Liver (tissue), 9 donors: Measurements from ENCODE around the gene APBA1. TPM values are rescaled to one million over a fixed set of nuclear protein-coding genes. Genes with fewer than 3 reads are reported as not detected.

Experiments
- DNase-seq: peaks from one replicate; pipeline ENCODE4 v3.0.0-alpha.2; 2017; ENCODE audit warnings: low spot score
- H3K27ac ChIP-seq, 2 donors: one replicate each; pipeline ENCODE4 v1.7.0; 2013; ENCODE audit warnings: inconsistent platforms in 2 of 2, low read length in 2 of 2, control low read depth in 1 of 2, low read depth in 1 of 2, mild to moderate bottlenecking in 1 of 2
- H3K27me3 ChIP-seq, 4 donors: one replicate each; pipeline versions ENCODE4 v1.6.1 to v1.7.0; 2013; ENCODE audit warnings: low read length in 3 of 4, inconsistent platforms in 1 of 4, mild to moderate bottlenecking in 1 of 4, moderate library complexity in 1 of 4; ENCODE audit not compliant: control insufficient read depth in 4 of 4, insufficient read depth in 4 of 4
- H3K36me3 ChIP-seq, 4 donors: one replicate each; pipeline versions ENCODE4 v1.6.1 to v1.7.0; 2013; ENCODE audit warnings: low read length in 3 of 4, mild to moderate bottlenecking in 3 of 4, low read depth in 1 of 4, moderate library complexity in 1 of 4; ENCODE audit not compliant: control insufficient read depth in 4 of 4, insufficient read depth in 3 of 4
- H3K4me1 ChIP-seq, 4 donors: one replicate each; pipeline versions ENCODE4 v1.6.1 to v1.7.0; 2013; ENCODE audit warnings: low read length in 3 of 4, mild to moderate bottlenecking in 3 of 4, moderate library complexity in 1 of 4; ENCODE audit not compliant: control insufficient read depth in 4 of 4, insufficient read depth in 4 of 4
- H3K4me3 ChIP-seq, 3 donors: one replicate each; pipeline versions ENCODE4 v1.6.1 to v1.7.0; 2013; ENCODE audit warnings: low read length in 3 of 3, control low read depth in 1 of 3, low read depth in 1 of 3, mild to moderate bottlenecking in 1 of 3
- H3K9ac ChIP-seq, 2 donors: one replicate each; pipeline ENCODE4 v1.7.0; 2013; ENCODE audit warnings: low read length in 2 of 2, mild to moderate bottlenecking in 2 of 2, moderate library complexity in 2 of 2, control low read depth in 1 of 2, low read depth in 1 of 2
- H3K9me3 ChIP-seq, 4 donors: one replicate each; pipeline versions ENCODE4 v1.6.1 to v1.7.0; 2013; ENCODE audit warnings: low read length in 3 of 4; ENCODE audit not compliant: control insufficient read depth in 4 of 4
- EGR1 ChIP-seq, 2 donors: IDR thresholded peaks; 2 replicates each; pipeline ENCODE4 v1.6.1; 2016 to 2018; ENCODE audit warnings: antibody characterized with exemption in 2 of 2, low read depth in 2 of 2
- FOXA1 ChIP-seq: IDR thresholded peaks from 2 replicates; pipeline ENCODE4 v1.6.1; 2016; ENCODE audit warnings: antibody characterized with exemption
- FOXA2 ChIP-seq: IDR thresholded peaks from 2 replicates; pipeline ENCODE4 v1.6.1; 2016; ENCODE audit warnings: antibody characterized with exemption
- GABPA ChIP-seq, 2 donors: IDR thresholded peaks in 1 of 2; conservative IDR thresholded peaks in 1 of 2; 2 replicates each; pipeline ENCODE4 v1.6.1; 2016; ENCODE audit warnings: antibody characterized with exemption in 2 of 2, mild to moderate bottlenecking in 1 of 2, moderate library complexity in 1 of 2
- HNF4A ChIP-seq, 2 donors: conservative IDR thresholded peaks; 2 replicates each; pipeline ENCODE4 v1.6.1; 2016; ENCODE audit warnings: antibody characterized with exemption in 2 of 2, mild to moderate bottlenecking in 2 of 2
- HNF4G ChIP-seq: IDR thresholded peaks from 2 replicates; pipeline ENCODE4 v1.6.1; 2016; ENCODE audit warnings: antibody characterized with exemption
- JUND ChIP-seq, 2 donors: IDR thresholded peaks; 2 replicates each; pipeline ENCODE4 v1.6.1; 2016; ENCODE audit warnings: antibody characterized with exemption in 2 of 2
- NR2F2 ChIP-seq: IDR thresholded peaks from 2 replicates; pipeline ENCODE4 v1.6.1; 2016; ENCODE audit warnings: antibody characterized with exemption
- RAD21 ChIP-seq, 2 donors: IDR thresholded peaks; 2 replicates each; pipeline ENCODE4 v1.6.1; 2016; ENCODE audit warnings: antibody characterized with exemption in 2 of 2, mild to moderate bottlenecking in 2 of 2
- RXRA ChIP-seq, 2 donors: IDR thresholded peaks; 2 replicates each; pipeline ENCODE4 v1.6.1; 2017 to 2018; ENCODE audit warnings: antibody characterized with exemption in 2 of 2, mild to moderate bottlenecking in 1 of 2
- SP1 ChIP-seq: IDR thresholded peaks from 2 replicates; pipeline ENCODE4 v1.6.1; 2018; ENCODE audit warnings: antibody characterized with exemption, mild to moderate bottlenecking
- TAF1 ChIP-seq: conservative IDR thresholded peaks from 2 replicates; pipeline ENCODE4 v1.6.1; 2016; ENCODE audit warnings: antibody characterized with exemption, mild to moderate bottlenecking
- YY1 ChIP-seq: IDR thresholded peaks from 2 replicates; pipeline ENCODE4 v1.6.1; 2016; ENCODE audit warnings: antibody characterized with exemption, mild to moderate bottlenecking
- whole genome bisulfite sequencing: extraction: QIAGEN DNeasy Blood & Tissue Kit; methylation state at CpG from one replicate; pipeline ENCODE4 v1.1.7; 2013; 5-methylcytosine and 5-hydroxymethylcytosine counted together
- polyA plus RNA-seq, 2 donors: library from polyadenylated mRNA; stranded (reverse) in 1 of 2; unstranded in 1 of 2; fragments of 200-250 nt in 1 of 2; fragments of >200 nt in 1 of 2; fragmentation: Nextera tagmentation in 1 of 2; extraction: Ambion mirVana in 1 of 2; gene quantifications; one replicate each; pipeline versions ENCODE4 v1.2.1 to v1.2.3, GENCODE V29; 2013 to 2015
- total RNA-seq, 2 donors: library from RNA; depleted of rRNA; stranded (reverse); fragments of >200 nt; gene quantifications; one replicate each; pipeline ENCODE4 v1.2.3, GENCODE V29; 2014
- TF ChIP-seq, protein P1 (sequence below): IDR thresholded peaks from 2 replicates; pipeline ENCODE4 v1.6.1; 2016; ENCODE audit warnings: antibody characterized with exemption
- TF ChIP-seq, protein P2 (sequence below): IDR thresholded peaks from 2 replicates; pipeline ENCODE4 v1.6.1; 2016; ENCODE audit warnings: antibody characterized with exemption
- TF ChIP-seq, protein P3 (sequence below): IDR thresholded peaks from 2 replicates; pipeline ENCODE4 v1.6.1; 2016; ENCODE audit warnings: antibody characterized with exemption
- TF ChIP-seq, protein P4 (sequence below): fragments of 150-350 bp; IDR thresholded peaks from 2 replicates; pipeline ENCODE4 v1.5.1; 2017; ENCODE audit warnings: improper control_type of control experiment, low read depth, low read length; ENCODE audit not compliant: missing input control
- TF ChIP-seq, protein P5 (sequence below): IDR thresholded peaks from 2 replicates; pipeline ENCODE4 v1.6.1; 2016; ENCODE audit warnings: antibody characterized with exemption, mild to moderate bottlenecking
- donor health status: healthy.
- donor health status: healthy.
- donor health status: healthy.
- donor health status: healthy.
- donor health status: healthy.

The APBA1 gene
- total and polyA plus RNA-seq, 4 donors: 2.8 to 19.0 (median 6.1) TPM

DNA sequence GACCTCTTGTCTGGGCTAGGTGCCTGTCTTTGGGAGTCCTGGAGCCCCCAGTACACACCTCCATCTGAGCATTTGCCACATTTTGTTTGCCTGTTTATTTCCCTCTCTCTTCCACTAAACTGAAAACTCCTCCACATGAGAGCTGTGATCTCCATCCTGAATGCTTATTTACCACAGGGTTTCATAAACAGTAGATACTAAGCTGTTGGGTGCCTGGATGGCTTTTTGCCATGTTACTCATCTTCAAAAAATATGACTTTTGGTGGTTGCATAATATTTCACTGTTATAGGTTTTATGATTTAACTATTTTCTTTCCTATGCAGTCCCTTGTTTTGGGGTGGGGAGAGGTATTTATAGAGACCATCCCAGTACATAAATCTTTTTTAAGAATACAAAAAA, 99.6 kb downstream of the APBA1 start:
- Histone ChIP-seq H3K9me3 (no peaks in the 10 kb centered on the region), H3K27me3 (no peaks in the 10 kb centered on the region), H3K4me1 (peaks cover 0 to 17% (median 4%) of the 10 kb centered on the region in 4 donors), H3K4me3 (no peak overlapping the region), H3K36me3 (no peaks in the 10 kb centered on the region), H3K27ac (no peak overlapping the region), H3K9ac (no peak overlapping the region)
- DNase-seq: no peak
- TF ChIP-seq FOXA1 (no peak), FOXA2 (no peak), YY1 (no peak), TAF1 (no peak), RXRA (IDR thresholded peaks at IDR 0.05) (no peak), RAD21 (IDR thresholded peaks at IDR 0.05) (no peak), HNF4G (no peak), SP1 (no peak), JUND (IDR thresholded peaks at IDR 0.05) (no peak), HNF4A (conservative IDR thresholded peaks at IDR 0.05) (no peak), EGR1 (IDR thresholded peaks at IDR 0.05; ENCODE audit: low read depth in 2 of 2) (no peak)
- TF ChIP-seq, protein P1, sequence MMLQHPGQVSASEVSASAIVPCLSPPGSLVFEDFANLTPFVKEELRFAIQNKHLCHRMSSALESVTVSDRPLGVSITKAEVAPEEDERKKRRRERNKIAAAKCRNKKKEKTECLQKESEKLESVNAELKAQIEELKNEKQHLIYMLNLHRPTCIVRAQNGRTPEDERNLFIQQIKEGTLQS: no peak
- TF ChIP-seq, protein P2, sequence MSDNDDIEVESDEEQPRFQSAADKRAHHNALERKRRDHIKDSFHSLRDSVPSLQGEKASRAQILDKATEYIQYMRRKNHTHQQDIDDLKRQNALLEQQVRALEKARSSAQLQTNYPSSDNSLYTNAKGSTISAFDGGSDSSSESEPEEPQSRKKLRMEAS: no peak
- TF ChIP-seq, protein P3, sequence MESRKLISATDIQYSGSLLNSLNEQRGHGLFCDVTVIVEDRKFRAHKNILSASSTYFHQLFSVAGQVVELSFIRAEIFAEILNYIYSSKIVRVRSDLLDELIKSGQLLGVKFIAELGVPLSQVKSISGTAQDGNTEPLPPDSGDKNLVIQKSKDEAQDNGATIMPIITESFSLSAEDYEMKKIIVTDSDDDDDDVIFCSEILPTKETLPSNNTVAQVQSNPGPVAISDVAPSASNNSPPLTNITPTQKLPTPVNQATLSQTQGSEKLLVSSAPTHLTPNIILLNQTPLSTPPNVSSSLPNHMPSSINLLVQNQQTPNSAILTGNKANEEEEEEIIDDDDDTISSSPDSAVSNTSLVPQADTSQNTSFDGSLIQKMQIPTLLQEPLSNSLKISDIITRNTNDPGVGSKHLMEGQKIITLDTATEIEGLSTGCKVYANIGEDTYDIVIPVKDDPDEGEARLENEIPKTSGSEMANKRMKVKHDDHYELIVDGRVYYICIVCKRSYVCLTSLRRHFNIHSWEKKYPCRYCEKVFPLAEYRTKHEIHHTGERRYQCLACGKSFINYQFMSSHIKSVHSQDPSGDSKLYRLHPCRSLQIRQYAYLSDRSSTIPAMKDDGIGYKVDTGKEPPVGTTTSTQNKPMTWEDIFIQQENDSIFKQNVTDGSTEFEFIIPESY: no peak
- TF ChIP-seq, protein P4, sequence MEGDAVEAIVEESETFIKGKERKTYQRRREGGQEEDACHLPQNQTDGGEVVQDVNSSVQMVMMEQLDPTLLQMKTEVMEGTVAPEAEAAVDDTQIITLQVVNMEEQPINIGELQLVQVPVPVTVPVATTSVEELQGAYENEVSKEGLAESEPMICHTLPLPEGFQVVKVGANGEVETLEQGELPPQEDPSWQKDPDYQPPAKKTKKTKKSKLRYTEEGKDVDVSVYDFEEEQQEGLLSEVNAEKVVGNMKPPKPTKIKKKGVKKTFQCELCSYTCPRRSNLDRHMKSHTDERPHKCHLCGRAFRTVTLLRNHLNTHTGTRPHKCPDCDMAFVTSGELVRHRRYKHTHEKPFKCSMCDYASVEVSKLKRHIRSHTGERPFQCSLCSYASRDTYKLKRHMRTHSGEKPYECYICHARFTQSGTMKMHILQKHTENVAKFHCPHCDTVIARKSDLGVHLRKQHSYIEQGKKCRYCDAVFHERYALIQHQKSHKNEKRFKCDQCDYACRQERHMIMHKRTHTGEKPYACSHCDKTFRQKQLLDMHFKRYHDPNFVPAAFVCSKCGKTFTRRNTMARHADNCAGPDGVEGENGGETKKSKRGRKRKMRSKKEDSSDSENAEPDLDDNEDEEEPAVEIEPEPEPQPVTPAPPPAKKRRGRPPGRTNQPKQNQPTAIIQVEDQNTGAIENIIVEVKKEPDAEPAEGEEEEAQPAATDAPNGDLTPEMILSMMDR: no peak

DNA sequence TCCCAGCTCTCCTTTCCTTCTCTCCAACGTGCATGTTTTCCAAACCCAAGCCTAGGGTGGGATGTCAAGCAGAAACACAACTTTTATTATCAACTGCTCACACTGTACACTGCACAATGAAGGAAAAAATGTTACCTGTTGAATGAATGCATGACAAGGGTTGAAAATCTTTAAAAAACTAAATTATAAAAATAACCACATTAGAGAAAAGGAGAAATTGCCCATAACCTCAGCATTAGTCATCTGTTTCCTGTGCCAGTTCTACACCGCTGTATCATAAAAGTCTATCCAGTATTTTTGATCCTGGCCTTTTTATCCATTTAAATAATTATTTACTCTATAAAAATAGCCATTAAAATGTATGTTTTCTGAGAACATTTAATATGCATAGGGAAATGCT, 101.1 kb downstream of the APBA1 start:
- Histone ChIP-seq H3K27me3 (no peaks in the 10 kb centered on the region), H3K36me3 (no peaks in the 10 kb centered on the region), H3K4me3 (no peak overlapping the region), H3K27ac (no peak overlapping the region), H3K9ac (no peak overlapping the region), H3K9me3 (no peaks in the 10 kb centered on the region), H3K4me1 (peaks cover 0 to 17% (median 4%) of the 10 kb centered on the region in 4 donors)
- TF ChIP-seq, protein P4: no peak
- TF ChIP-seq YY1: no peak
- no peak for TF ChIP-seq GABPA (IDR thresholded peaks at IDR 0.05 in 1 of 2, conservative IDR thresholded peaks at IDR 0.05 in 1 of 2)
- TF ChIP-seq TAF1: no peak
- no peak for TF ChIP-seq RAD21 (IDR thresholded peaks at IDR 0.05)
- no peak for TF ChIP-seq EGR1 (IDR thresholded peaks at IDR 0.05; ENCODE audit: low read depth in 2 of 2)
- no peak for TF ChIP-seq JUND (IDR thresholded peaks at IDR 0.05)
- TF ChIP-seq HNF4A (conservative IDR thresholded peaks at IDR 0.05): no peak
- TF ChIP-seq, protein P5, sequence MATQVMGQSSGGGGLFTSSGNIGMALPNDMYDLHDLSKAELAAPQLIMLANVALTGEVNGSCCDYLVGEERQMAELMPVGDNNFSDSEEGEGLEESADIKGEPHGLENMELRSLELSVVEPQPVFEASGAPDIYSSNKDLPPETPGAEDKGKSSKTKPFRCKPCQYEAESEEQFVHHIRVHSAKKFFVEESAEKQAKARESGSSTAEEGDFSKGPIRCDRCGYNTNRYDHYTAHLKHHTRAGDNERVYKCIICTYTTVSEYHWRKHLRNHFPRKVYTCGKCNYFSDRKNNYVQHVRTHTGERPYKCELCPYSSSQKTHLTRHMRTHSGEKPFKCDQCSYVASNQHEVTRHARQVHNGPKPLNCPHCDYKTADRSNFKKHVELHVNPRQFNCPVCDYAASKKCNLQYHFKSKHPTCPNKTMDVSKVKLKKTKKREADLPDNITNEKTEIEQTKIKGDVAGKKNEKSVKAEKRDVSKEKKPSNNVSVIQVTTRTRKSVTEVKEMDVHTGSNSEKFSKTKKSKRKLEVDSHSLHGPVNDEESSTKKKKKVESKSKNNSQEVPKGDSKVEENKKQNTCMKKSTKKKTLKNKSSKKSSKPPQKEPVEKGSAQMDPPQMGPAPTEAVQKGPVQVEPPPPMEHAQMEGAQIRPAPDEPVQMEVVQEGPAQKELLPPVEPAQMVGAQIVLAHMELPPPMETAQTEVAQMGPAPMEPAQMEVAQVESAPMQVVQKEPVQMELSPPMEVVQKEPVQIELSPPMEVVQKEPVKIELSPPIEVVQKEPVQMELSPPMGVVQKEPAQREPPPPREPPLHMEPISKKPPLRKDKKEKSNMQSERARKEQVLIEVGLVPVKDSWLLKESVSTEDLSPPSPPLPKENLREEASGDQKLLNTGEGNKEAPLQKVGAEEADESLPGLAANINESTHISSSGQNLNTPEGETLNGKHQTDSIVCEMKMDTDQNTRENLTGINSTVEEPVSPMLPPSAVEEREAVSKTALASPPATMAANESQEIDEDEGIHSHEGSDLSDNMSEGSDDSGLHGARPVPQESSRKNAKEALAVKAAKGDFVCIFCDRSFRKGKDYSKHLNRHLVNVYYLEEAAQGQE: no peak
- no peak for TF ChIP-seq RXRA (IDR thresholded peaks at IDR 0.05)
- TF ChIP-seq, protein P2: no peak
- TF ChIP-seq HNF4G: no peak
- TF ChIP-seq NR2F2: no peak
- no peak for TF ChIP-seq FOXA1
- TF ChIP-seq, protein P1: no peak
- TF ChIP-seq, protein P3: no peak
- no peak for TF ChIP-seq FOXA2
- TF ChIP-seq SP1: no peak
- DNase-seq: no peak
- WGBS: 89% methylated on average over 2 of the region's 2 CpGs
